GM18870 (cell line): ENCODE measurements around the gene HEY2.

Source experiments
- ATAC-seq: cut with Tn5 transposase; IDR thresholded peaks from one replicate; pipeline ENCODE4 v1.9.1; 2021; ENCODE audit warnings: moderate library complexity; ENCODE audit not compliant: unreplicated experiment

Gene HEY2

DNA sequence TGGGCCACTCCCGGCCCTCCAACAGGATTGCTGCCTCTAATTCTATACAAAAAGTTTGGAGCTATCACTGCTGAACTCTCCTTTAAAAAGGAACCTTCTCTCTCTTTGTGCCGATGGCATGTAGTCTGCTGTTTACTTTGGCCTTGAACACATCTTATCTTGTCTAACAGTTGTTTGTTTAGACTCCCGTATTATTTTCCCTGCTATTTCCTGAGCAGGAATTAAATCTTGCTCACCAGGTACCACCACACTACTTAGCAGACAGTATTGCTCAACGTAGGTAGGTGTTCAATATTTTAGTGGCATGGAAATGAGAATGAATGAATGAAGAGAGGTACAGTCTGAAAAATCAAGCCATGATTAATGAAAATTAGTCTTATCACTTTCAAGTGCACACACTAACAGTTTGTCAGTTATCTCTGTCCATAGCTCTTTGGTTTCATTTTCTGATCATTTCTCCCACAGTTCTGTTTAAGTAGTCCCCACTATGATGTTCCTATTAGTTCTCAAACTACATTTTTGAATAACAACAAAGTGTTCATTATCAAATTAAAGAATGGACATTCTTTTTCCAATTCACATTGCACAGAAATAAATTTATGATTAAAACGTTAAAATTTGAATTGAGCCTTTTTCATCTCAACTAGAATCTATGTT is 6.8 kb upstream of the HEY2 start:
- no peak for ATAC-seq

DNA sequence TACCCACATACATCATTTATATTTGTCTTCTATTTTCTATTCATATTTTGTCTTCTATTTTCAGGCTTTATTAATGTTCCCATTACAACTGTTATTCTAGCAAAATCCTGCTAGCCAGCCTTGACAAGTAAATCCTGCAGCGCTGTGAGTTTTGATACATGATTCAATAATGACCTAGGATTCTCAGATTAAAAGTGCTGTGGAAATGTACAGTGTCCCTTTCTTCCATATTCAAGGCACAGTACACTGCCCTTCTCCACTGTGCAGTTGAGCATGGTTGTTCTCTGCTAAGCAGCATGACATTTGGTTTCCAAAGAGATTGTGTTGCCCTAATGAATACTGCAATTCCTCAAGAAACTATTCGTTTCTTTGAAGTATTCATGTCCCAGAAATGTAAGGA is 5.8 kb upstream of the HEY2 start:
- no peak for ATAC-seq

DNA sequence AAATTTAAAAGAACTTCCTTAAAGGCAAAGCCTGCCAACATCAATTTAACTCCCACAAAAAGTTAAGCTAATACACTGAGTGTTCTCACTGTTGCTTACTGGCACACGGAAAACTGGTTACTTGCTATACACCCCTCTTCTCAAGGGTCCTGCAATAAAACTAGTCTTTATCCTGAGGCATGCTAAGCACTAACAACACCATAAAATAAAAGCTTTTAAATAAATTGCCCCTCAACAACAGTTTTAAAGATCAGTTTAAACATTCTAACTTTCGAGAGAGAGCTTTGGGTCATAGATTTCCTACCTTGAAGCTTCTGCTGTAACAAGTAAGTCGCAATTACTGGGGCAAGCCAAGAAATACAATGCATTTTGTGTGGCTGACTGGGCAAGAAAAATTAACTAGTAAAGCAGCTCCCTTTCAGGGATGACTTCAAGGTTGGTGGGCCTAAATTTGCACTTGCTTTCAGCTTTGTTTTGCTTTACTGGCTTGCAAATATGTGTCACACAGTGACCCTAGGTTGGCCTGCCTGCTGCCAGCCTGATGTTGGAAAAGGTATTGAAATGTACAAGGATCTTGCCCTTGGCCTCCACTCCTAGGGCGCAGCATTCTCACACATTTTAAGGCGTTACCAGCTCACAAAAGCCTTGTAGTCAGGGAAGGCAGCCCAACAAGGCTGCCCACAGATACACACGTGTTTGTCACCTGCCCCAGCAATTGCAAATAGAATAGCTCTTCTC is 4.0 kb upstream of the HEY2 start:
- ATAC-seq: no peak

DNA sequence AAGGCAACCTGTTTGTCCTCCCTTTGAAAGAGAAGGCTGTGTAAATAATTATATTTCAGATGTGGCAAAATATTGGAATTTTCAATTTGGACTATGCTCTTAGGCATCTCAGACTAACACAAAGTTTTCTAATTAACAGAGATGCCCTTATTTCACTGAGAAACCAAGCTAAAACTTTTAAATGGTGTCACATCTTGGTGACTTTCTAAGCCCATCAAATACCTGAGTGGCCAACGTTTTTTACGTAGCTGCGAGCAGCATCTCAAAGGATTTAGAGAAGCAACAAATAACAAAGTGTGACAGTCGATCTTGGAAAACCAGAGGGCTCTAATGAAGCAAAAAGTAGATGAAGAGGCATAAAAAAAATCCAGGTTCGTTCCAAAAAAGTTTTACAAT is 3.4 kb upstream of the HEY2 start:
- ATAC-seq: no peak

DNA sequence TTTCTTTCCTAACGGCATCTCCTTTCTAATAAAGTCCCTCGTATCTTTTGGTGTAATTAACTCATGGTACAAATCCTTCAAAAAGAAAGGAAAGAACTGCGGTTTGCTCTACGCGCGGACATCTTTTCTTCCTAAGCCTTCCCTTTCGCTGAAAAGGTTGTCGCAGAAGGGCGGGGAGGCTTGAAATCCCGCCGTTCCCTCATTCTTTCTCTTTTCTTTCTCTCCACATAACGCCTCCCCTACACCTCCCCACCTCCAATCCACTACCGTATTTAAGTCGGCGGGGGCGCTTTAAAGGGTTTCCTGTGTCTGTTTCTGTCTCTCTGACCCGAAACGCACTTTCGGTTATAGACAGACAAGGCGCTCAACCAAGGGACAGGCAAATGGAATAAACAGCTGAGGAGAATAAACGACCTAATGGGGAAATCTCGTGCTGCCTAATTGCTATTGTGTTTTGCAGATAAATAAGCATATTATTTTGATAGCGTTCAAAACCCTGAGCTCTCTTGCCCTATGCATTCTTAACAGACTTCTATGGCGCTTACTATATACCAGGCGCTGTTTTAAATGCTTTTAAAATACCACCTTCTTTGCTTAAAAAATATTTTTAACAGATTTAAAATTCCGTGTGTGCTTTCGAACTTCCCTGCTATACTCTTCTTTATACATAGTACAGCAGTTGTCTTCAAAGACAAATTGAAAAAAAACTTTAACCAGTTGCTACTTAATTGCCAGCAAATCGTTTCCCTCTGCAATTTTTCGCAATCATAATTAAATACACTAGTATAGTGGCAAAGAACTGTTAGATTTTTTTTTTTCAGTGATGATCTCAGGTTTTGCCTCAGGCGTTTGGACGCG is 2.5 kb upstream of the HEY2 start:
- peak; percentile 67 for ATAC-seq

DNA sequence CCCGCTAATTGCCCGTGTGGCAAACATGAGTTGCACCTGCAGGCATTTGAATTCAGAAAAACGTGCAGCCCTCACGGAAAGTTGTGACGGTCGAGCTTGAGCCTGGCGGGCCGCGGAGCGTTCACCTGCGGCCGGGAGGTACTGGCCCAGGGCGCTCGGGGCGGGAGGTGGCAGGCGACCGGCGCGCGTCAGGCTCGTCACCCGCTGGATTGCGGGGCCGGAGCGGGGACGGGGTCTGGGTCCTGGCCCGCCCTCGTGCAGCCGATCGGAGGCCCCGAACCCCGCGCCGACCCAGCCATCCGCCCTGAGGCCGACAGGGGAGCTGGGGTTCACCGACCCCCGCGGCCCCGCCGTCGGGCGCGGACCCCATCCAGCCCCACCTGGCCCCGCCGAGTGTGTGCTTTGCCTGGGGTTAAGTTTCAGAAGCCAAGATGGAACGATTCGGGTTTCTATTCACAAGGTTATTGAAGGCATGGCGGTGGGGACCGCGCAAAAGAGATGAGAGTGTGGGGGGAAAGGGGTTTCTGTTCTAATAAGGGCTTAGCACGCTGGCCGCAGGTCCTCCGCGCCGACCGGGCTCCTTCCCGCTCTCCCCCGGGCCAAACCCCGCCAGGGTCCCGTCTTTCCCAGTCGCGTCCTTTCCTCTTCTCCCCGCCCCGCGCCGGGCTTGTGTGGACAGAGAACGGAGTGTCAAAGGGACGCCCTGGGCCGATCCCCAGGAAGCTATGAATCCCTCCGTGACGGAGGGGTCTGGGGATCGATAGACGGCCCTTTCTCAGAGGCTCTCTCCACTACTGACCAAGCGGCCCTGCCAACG is 1.6 kb upstream of the HEY2 start:
- no peak for ATAC-seq

DNA sequence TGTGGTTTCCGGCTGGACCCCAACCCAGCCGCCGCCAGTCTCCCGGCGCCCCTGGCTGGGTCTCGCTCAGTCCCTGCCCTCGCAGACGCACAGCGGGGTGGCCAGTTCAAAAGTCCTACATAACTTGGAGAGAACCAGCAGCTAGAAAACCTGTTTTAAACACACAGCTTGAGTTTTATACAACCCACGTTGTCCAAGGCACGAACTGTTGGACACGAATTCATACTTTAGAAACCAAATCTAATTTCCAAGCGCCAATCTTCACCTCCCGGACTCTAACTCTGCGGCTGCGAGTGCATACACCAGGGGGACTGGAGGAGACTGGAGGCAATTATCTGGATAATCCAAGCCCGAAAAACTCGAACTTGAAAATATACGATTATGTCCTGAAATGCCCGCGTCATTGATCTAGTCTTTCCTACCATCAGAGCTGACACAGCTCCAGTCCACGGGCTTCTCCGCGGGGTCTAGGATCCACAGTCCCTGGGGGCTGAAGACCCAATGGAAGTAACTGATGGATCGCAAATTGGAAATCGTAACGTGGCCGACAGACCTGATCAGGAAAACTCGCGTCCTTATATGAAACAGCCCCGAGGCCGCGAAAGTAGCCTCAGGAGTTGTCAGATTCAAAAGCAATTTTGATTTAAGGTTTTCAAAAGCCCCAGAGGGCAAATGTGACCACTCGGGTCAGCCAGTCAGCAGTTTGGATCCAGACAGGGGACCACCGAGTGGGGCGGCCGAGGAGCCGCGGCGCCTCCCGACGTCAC is 843 bp upstream of the HEY2 start:
- no peak for ATAC-seq

DNA sequence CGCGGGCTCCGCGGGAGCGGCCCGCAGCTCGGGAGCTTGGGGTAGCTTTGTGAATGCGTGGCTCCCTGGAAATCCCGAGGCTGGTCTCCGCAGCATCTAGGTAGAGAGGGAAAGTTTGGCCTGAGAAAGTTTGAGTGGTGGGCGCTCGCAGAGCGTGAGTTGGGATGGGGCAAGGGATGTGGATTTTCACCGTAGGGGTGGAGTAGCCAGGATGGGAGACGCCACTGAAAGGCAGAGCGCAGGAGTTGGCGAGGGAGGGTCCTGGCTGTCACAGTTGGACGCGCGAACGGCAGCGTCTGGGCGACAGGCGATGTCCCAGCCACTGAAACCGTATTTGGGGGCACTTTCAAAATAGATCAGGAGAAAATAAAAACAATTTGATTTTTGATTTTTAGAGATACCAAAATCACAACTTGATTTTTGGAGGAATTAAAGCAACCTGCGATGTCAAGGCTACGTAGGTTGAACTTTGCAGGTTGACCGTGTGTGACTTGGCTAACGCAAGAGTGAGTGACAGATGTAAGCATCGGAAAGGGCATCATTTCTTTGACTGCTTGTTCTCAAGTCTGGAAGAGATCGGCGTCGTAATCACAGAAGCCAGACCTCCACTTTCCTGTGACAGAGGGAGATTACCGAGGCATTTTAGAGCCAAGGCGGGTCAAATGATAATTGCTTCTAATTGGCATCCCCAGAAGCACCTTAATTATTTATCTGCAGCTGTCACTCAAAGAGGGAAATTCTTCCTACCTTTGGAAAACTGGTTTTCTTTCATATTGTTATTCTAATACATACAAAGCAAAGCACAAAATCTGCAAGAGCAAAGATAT is 646 bp downstream of the HEY2 start:
- ATAC-seq: no peak

DNA sequence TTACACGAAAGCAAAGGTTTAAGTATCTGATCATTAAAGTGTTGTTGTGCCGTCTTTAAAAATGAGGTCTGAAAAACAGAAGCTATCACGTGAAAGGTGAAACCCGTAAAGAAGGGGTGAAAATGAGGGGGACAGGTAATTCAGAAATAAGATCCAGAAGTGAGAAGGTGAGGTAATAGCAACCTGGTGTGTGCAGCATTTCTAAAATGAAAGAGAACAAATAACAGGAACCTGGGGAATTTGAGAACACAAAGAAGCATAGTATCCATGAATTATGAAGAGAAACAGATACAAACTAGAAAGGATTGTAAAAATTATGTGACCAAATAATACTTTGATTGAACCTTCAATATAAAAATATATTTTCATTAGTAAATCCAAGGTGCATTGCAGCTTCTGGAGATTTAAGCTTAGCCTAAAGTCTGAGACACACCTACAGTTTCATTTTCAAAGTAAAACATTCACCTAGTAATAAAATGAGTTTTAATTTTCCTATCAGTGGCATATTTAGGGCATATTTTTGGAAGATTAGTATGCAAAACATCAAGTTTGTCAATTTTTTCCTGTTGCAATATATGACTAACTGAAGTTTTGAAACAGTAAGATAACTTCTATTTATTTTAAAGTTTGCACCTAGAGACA is 1.4 kb downstream of the HEY2 start:
- ATAC-seq: no peak

DNA sequence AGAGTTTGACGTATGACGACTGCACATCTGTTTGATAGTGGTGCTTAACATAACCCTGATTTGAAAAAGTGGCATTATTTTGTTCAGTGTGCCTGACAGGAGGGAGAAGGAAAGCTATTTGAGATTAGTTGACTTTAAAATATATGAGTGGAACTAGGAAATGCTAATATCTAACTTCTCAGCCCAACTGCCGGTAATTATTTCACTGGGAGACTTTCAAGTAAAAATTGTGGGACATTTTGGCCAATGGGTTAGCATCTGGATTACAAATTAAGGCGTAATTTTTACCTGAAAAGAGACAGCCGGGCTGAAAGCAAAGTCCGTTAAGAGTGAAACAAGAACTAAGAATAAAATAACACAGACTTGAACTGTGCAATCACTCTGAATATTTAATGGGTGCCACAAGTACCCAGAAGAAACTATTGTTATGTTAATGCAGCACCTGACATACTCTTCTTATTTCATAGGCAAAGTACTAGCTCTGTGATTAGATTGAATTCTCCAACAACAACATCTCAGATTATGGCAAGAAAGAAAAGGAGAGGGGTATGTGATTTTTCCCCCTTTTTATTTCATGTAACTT is 2.0 kb downstream of the HEY2 start:
- ATAC-seq: no peak

DNA sequence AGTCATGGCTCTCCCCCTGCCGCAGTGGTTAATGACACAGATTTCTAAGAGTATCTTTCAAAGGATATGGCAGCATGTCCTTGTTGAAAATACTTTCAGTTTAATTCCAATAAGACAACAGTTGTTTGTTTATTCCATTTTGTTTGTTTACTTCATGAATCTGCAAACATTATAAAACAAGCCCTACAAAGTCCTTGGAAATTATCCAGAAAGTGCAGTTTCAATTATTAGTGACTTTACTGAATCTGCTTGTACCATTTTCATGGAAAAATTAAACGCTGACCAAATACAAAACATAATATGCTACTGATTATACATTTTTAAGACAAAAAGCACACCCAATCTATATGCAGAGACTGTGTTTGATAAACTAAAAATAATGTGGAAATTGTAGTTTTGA is 3.3 kb downstream of the HEY2 start:
- no peak for ATAC-seq

DNA sequence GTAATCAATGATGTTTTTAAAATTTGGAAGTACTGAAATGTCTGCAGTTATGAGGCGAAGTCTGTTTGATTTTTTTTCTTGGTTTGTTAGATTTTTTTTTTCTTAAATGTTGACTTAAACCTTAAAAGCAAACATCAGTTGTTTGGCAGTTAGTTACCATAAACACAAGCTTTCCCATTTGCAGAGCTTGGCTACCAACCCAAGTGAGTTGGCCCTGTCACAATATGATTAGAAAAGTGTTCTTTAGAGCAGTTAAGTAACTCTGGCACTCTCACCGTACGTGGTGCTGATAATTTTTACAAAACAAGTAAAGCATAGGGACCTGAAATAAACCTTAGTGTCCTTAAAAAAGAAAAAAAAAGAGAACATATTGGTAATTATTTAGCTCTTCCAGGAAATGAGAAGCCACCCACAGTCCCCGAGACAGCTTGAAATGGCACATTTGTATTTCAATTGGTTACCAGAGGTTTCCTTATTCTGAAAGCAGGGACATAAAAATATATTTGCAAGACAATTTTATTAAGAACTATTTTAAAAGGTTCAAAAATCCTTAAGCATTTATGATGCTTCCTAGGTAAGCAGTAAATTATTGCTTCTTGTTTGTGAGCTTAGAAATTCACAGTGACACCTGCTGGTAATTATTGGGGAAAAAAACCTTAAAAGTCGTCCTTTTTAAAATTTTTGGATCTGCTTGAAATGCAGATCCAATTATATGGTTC is 3.9 kb downstream of the HEY2 start:
- no peak for ATAC-seq

DNA sequence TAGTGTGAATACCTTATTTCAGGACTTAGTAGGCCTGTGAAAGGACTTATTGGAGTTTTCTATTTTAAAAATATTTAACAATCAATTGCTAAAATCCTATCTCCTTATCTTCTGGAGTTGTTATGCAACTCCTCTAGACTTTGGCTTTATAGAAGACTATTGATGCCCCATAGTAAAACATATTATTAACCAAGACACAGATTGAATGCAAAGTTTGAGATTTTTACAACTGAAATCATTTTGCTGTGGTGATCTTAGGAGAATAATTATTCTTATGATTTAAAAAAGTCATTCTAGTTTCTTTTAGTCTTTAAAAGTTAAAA is 4.5 kb downstream of the HEY2 start:
- no peak for ATAC-seq

DNA sequence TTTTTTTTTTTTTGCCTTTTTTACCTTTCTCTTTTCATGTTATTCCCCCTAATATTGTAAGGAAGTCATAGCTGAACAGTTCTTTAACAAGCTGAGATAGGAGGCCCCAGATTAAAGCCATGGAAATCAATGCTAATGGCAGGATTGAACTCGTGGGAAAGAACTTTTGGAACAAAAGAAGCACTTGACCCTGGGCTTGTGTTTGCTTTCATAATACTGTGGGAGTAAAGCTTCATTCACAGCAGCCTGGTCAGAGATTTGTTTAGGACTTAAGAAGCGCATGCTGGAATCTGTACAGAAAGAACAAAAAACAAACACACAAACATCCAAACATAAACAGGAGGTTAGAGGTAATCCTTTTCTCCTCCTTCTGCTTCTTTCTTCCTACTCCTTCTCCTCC is 5.1 kb downstream of the HEY2 start:
- no peak for ATAC-seq

DNA sequence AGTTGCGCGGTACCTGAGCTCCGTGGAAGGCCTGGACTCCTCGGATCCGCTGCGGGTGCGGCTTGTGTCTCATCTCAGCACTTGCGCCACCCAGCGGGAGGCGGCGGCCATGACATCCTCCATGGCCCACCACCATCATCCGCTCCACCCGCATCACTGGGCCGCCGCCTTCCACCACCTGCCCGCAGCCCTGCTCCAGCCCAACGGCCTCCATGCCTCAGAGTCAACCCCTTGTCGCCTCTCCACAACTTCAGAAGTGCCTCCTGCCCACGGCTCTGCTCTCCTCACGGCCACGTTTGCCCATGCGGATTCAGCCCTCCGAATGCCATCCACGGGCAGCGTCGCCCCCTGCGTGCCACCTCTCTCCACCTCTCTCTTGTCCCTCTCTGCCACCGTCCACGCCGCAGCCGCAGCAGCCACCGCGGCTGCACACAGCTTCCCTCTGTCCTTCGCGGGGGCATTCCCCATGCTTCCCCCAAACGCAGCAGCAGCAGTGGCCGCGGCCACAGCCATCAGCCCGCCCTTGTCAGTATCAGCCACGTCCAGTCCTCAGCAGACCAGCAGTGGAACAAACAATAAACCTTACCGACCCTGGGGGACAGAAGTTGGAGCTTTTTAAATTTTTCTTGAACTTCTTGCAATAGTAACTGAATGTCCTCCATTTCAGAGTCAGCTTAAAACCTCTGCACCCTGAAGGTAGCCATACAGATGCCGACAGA is 9.9 kb downstream of the HEY2 start:
- no peak for ATAC-seq

DNA sequence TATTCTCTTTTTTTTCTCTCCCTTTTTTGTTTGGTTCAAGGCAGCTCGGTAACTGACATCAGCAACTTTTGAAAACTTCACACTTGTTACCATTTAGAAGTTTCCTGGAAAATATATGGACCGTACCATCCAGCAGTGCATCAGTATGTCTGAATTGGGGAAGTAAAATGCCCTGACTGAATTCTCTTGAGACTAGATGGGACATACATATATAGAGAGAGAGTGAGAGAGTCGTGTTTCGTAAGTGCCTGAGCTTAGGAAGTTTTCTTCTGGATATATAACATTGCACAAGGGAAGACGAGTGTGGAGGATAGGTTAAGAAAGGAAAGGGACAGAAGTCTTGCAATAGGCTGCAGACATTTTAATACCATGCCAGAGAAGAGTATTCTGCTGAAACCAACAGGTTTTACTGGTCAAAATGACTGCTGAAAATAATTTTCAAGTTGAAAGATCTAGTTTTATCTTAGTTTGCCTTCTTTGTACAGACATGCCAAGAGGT is 10.6 kb downstream of the HEY2 start:
- no peak for ATAC-seq

DNA sequence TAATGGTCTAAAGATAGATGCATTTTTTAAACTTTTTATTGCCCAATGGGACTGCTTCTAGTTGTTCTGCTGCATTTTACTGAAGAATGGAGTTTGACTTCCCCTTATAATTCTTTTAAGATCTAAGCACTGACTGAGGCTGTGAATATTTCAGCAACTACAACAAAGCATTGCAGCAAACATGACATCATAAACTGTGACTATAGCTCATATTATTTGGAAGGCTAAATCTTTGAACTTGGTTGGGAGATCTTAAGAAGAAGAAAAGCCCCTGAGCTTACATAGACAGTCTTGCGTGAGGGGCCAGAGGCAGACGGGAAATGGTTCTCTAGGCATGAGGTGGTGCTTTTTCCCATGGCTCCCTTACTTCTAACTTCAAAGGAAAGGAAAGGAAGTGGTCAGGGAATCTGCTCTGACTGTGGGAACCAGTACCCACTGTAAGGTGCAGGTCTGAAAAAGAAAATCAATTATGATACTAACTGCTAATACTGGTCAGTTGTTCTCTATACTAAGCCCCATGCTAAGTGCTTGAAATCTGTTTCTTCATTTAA is 14.8 kb downstream of the HEY2 start:
- ATAC-seq: no peak
